DND-41 (cell line): ENCODE measurements around the gene IGSF9B.
A peak's percentile ranks its signal among the peaks of the same experiment; 100 is the strongest.

Experiments used
- ATAC-seq: fragments of 200-7000 bp; cut with Tn5 transposase; 3 replicates; pipeline ENCODE4 v1.9.1; 2021; ENCODE audit warnings: low read depth; ENCODE audit not compliant: insufficient read depth
- DNase-seq: peaks from one replicate; pipeline ENCODE4 v3.0.0-alpha.2; 2020
- H2AFZ ChIP-seq: 2 replicates; pipeline ENCODE4 v1.6.0; 2012; ENCODE audit warnings: low read depth, low read length
- H3K27ac ChIP-seq: 2 replicates; pipeline ENCODE4 v1.5.1; 2012; ENCODE audit warnings: low read length, inconsistent platforms
- H3K27me3 ChIP-seq: fragments of 200-600 bp; sonication (generic); 2 replicates; pipeline ENCODE4 v1.6.0; 2012; ENCODE audit warnings: low read length, mild to moderate bottlenecking, inconsistent platforms; ENCODE audit not compliant: insufficient read depth, poor library complexity
- H3K36me3 ChIP-seq: 2 replicates; pipeline ENCODE4 v1.5.1; 2012; ENCODE audit warnings: low read length, inconsistent platforms; ENCODE audit not compliant: insufficient read depth
- H3K4me1 ChIP-seq: 2 replicates; pipeline ENCODE4 v1.5.1; 2012; ENCODE audit warnings: mild to moderate bottlenecking, low read length; ENCODE audit not compliant: insufficient read depth
- H3K4me2 ChIP-seq: 2 replicates; pipeline ENCODE4 v1.6.0; 2012; ENCODE audit warnings: mild to moderate bottlenecking, moderate library complexity, low read length, inconsistent platforms; ENCODE audit not compliant: insufficient read depth
- H3K4me3 ChIP-seq, 2 experiments: fragments of 200-600 bp in 1 of 2; shearing (Covaris generic) in 1 of 2; 2 replicates each; pipeline ENCODE4 v1.5.1; 2012 to 2016; ENCODE audit warnings: inconsistent platforms in 2 of 2, low read length in 2 of 2, mild to moderate bottlenecking in 2 of 2, low read depth in 1 of 2, moderate library complexity in 1 of 2
- H3K79me2 ChIP-seq: 2 replicates; pipeline ENCODE4 v1.6.0; 2012; ENCODE audit warnings: low read length, inconsistent platforms; ENCODE audit not compliant: insufficient read depth
- H3K9ac ChIP-seq: 2 replicates; pipeline ENCODE4 v1.6.0; 2012; ENCODE audit warnings: low read depth, mild to moderate bottlenecking, inconsistent platforms, low read length, moderate library complexity
- H3K9me3 ChIP-seq: 2 replicates; pipeline ENCODE4 v1.5.1; 2012; ENCODE audit warnings: low read length, moderate library complexity, mild to moderate bottlenecking, inconsistent platforms; ENCODE audit not compliant: insufficient read depth, severe bottlenecking
- H4K20me1 ChIP-seq: 2 replicates; pipeline ENCODE4 v1.6.0; 2012; ENCODE audit warnings: low read length; ENCODE audit not compliant: insufficient read depth
- CTCF ChIP-seq: IDR thresholded peaks from 2 replicates; pipeline ENCODE4 v1.5.1; 2012; ENCODE audit warnings: borderline replicate concordance, low read length, moderate library complexity, mild to moderate bottlenecking; ENCODE audit not compliant: poor library complexity, severe bottlenecking; ENCODE audit errors: extremely low read depth
- EZH2 ChIP-seq: IDR thresholded peaks from 3 replicates; pipeline ENCODE4 v1.6.1; 2012; ENCODE audit warnings: borderline replicate concordance, low read depth, mild to moderate bottlenecking, moderate library complexity, low read length, inconsistent platforms; ENCODE audit not compliant: severe bottlenecking

Gene IGSF9B

GRCh38 chr11:133953547-133953946 is 3.2 kb downstream of the IGSF9B start:
- Histone ChIP-seq H3K27me3 (no peaks in the 10 kb centered on the region), H2AFZ (no peak overlapping the region), H3K9ac (no peak overlapping the region), H3K4me2 (peak overlapping the region; percentile 24; the same call in 1 of the 2 replicates), H3K9me3 (no peaks in the 10 kb centered on the region), H3K36me3 (no peaks in the 10 kb centered on the region), H4K20me1 (peaks cover 69% of the 10 kb centered on the region), H3K27ac (no peak overlapping the region), H3K4me1 (peaks cover 41% of the 10 kb centered on the region), H3K79me2 (peaks cover 36% of the 10 kb centered on the region), H3K4me3 (no peak overlapping the region)
- no peak for TF ChIP-seq CTCF
- no peak for TF ChIP-seq EZH2
- no peak for DNase-seq
- no peak for ATAC-seq

DNA sequence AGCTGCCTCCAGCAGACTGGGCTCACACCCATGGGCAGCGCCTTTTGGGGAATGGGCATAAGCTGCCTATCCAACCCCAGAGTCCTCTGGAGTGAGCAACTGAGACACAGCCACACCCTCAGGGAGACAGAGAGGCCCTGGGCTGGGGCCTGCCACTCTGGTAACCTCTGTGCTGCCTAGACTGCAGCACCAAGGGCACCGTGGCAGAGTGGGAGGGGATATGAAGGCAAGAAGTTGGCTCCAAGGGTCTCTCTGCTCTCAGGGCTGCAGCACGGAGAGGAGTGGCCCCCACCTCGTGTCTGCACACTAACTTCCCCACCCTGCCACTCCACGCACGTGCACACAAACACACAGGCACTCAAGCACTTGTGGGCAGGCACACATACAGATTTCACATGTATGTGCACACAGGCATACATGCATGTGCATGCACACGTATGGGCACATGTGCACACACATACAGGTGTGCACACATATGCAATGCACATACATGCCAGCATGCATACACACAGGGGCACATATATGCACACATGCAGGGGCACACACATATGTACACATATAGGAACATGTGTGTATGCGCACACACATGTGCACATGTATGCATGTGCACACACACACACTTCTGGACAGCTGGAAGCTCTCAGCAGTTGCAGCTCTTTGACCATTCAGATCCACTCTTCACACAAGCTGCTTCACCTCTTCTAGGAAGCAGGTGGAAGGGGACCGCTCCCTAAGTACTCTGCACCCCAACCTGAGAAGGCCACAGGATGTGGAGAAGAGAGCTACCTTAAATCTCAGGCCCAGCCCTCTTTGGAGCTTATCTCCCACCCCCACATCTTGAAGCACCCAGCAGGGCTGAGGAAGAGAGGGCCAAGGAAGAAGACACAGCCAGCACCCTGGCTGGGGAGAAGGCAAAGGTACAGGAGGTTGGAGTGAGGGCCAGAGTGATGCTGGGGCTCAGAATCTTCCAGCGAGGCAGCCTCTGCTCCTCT is 4.3 kb downstream of the IGSF9B start:
- Histone ChIP-seq H3K4me3 (no peak overlapping the region), H3K9me3 (no peaks in the 10 kb centered on the region), H3K27me3 (no peaks in the 10 kb centered on the region), H2AFZ (no peak overlapping the region), H3K4me1 (peaks cover 47% of the 10 kb centered on the region), H4K20me1 (peaks cover 80% of the 10 kb centered on the region), H3K36me3 (no peaks in the 10 kb centered on the region), H3K27ac (no peak overlapping the region; the same call in 1 of the 2 replicates), H3K79me2 (peaks cover 36% of the 10 kb centered on the region), H3K4me2 (peak overlapping the region; percentile 22; the same call in 1 of the 2 replicates), H3K9ac (no peak overlapping the region)
- ATAC-seq, result no peak
- TF ChIP-seq EZH2 (no peak), CTCF (no peak)
- DNase-seq, result no peak

GRCh38 chr11:133951327-133952198 is 5.2 kb downstream of the IGSF9B start:
- Histone ChIP-seq H3K4me3 (no peak overlapping the region), H3K36me3 (no peaks in the 10 kb centered on the region), H3K4me2 (no peak overlapping the region)

More at GRCh38 chr11:133951327-133952198, 5.2 kb downstream of the IGSF9B start:
- Histone ChIP-seq H4K20me1 (peaks cover 89% of the 10 kb centered on the region), H3K9me3 (no peaks in the 10 kb centered on the region), H3K9ac (no peak overlapping the region), H3K4me1 (peaks cover 51% of the 10 kb centered on the region), H3K27me3 (no peaks in the 10 kb centered on the region), H3K79me2 (peaks cover 36% of the 10 kb centered on the region), H3K27ac (no peak overlapping the region), H2AFZ (no peak overlapping the region)
- ATAC-seq (no peak), DNase-seq (no peak)
- no peak for TF ChIP-seq CTCF
- no peak for TF ChIP-seq EZH2
